HEK293 (cell line): Measurements from ENCODE around the gene TRMT1L.

ENCODE experiments used
- CTCF ChIA-PET: fragments of 350-600 bp; formaldehyde crosslinking; extraction: SDS; loops from one replicate; lab custom pipeline; 2021; ENCODE audit warnings: antibody characterized with exemption; lab: Yijun Ruan, JAX
- POLR2A ChIA-PET: fragments of 300-600 bp; formaldehyde crosslinking; extraction: SDS; loops from one replicate; lab custom pipeline; 2020; ENCODE audit warnings: antibody characterized with exemption, inconsistent platforms; lab: Yijun Ruan, JAX
- H3K27ac ChIP-seq: fragments of 200-500 bp; sonication (Bioruptor generic); 2 replicates; pipeline ENCODE4 v1.5.1; 2014; ENCODE audit warnings: low read depth, low read length, control low read depth, inconsistent platforms; ENCODE audit errors: extremely low read depth
- H3K36me3 ChIP-seq, 2 experiments: fragments of 200-500 bp in 1 of 2; sonication (Bioruptor generic) in 1 of 2; 1 replicate in 1 of 2; 2 replicates in 1 of 2; pipeline ENCODE4 v1.5.1; 2014 to 2017; ENCODE audit warnings: inconsistent platforms in 2 of 2, low read length in 2 of 2; ENCODE audit not compliant: control insufficient read depth in 2 of 2, insufficient read depth in 1 of 2
- H3K4me1 ChIP-seq: fragments of 200-500 bp; sonication (Bioruptor generic); 2 replicates; pipeline ENCODE4 v1.5.1; 2014; ENCODE audit warnings: mild to moderate bottlenecking, low read length, inconsistent platforms; ENCODE audit not compliant: control insufficient read depth, insufficient read depth
- H3K4me3 ChIP-seq: 2 replicates; pipeline ENCODE4 v1.5.1; 2011; ENCODE audit warnings: low read depth, mild to moderate bottlenecking, control low read depth, low read length, moderate library complexity
- H3K9me3 ChIP-seq: fragments of 200-500 bp; sonication (Bioruptor generic); 2 replicates; pipeline ENCODE4 v1.5.1; 2014; ENCODE audit warnings: low read depth, low read length, inconsistent platforms; ENCODE audit not compliant: control insufficient read depth, insufficient read depth
- ATF2 ChIP-seq: fragments of 450-650 bp; formaldehyde crosslinking; IDR thresholded peaks from 2 replicates; pipeline ENCODE4 v1.5.1; 2016; ENCODE audit warnings: missing biosample characterization, missing genetic modification characterization, low read depth
- KLF9 ChIP-seq: fragments of 450-650 bp; formaldehyde crosslinking; IDR thresholded peaks from 2 replicates; pipeline ENCODE4 v1.5.1; 2016; ENCODE audit warnings: missing biosample characterization, missing genetic modification characterization, low read depth
- MEIS1 ChIP-seq: sonication (generic); formaldehyde crosslinking; IDR thresholded peaks from 2 replicates; pipeline ENCODE4 v1.8.1; 2022; ENCODE audit warnings: missing genetic modification reagents, mild to moderate bottlenecking, borderline replicate concordance
- OVOL3 ChIP-seq: fragments of 450-650 bp; formaldehyde crosslinking; IDR thresholded peaks from 2 replicates; pipeline ENCODE4 v1.5.1; 2016; ENCODE audit warnings: missing biosample characterization, missing genetic modification characterization
- SP7 ChIP-seq: fragments of 450-650 bp; formaldehyde crosslinking; IDR thresholded peaks from 2 replicates; pipeline ENCODE4 v1.5.1; 2016; ENCODE audit warnings: missing biosample characterization, missing genetic modification characterization
- ZBTB17 ChIP-seq: fragments of 450-650 bp; formaldehyde crosslinking; IDR thresholded peaks from 2 replicates; pipeline ENCODE4 v1.5.1; 2016; ENCODE audit warnings: missing biosample characterization, missing genetic modification characterization
- ZBTB21 ChIP-seq: fragments of 450-650 bp; formaldehyde crosslinking; IDR thresholded peaks from 2 replicates; pipeline ENCODE4 v1.5.1; 2017; ENCODE audit warnings: missing biosample characterization, missing genetic modification characterization
- ZBTB49 ChIP-seq: fragments of 450-650 bp; formaldehyde crosslinking; IDR thresholded peaks from 2 replicates; pipeline ENCODE4 v1.5.1; 2016; ENCODE audit warnings: missing biosample characterization, missing genetic modification characterization, low read depth
- ZBTB7A ChIP-seq: fragments of 450-650 bp; formaldehyde crosslinking; IDR thresholded peaks from 2 replicates; pipeline ENCODE4 v1.5.1; 2016; ENCODE audit warnings: low read depth, missing biosample characterization, missing genetic modification characterization
- ZFP37 ChIP-seq: fragments of 450-650 bp; formaldehyde crosslinking; IDR thresholded peaks from 2 replicates; pipeline ENCODE4 v1.5.1; 2016; ENCODE audit warnings: missing biosample characterization, missing genetic modification characterization
- ZFP69B ChIP-seq: fragments of 450-650 bp; formaldehyde crosslinking; IDR thresholded peaks from 2 replicates; pipeline ENCODE4 v1.5.1; 2016; ENCODE audit warnings: missing biosample characterization, missing genetic modification characterization
- ZNF140 ChIP-seq: fragments of 450-650 bp; formaldehyde crosslinking; IDR thresholded peaks from 2 replicates; pipeline ENCODE4 v1.5.1; 2016; ENCODE audit warnings: missing biosample characterization, missing genetic modification characterization
- ZNF146 ChIP-seq: fragments of 450-650 bp; formaldehyde crosslinking; IDR thresholded peaks from 2 replicates; pipeline ENCODE4 v1.5.1; 2016; ENCODE audit warnings: missing biosample characterization, missing genetic modification characterization
- ZNF2 ChIP-seq: fragments of 450-650 bp; formaldehyde crosslinking; IDR thresholded peaks from 2 replicates; pipeline ENCODE4 v1.5.1; 2016; ENCODE audit warnings: missing biosample characterization, missing genetic modification characterization
- ZNF404 ChIP-seq: fragments of 450-650 bp; formaldehyde crosslinking; IDR thresholded peaks from 2 replicates; pipeline ENCODE4 v1.5.1; 2017; ENCODE audit warnings: missing biosample characterization, missing genetic modification characterization
- ZNF501 ChIP-seq: fragments of 450-650 bp; formaldehyde crosslinking; IDR thresholded peaks from 2 replicates; pipeline ENCODE4 v1.5.1; 2016; ENCODE audit warnings: missing biosample characterization, missing genetic modification characterization
- ZNF544 ChIP-seq: fragments of 450-650 bp; formaldehyde crosslinking; IDR thresholded peaks from 2 replicates; pipeline ENCODE4 v1.5.0; 2017; ENCODE audit warnings: missing biosample characterization, missing genetic modification characterization
- ZNF548 ChIP-seq: fragments of 450-650 bp; formaldehyde crosslinking; IDR thresholded peaks from 2 replicates; pipeline ENCODE4 v1.5.1; 2016; ENCODE audit warnings: missing biosample characterization, missing genetic modification characterization
- ZNF571 ChIP-seq: fragments of 450-650 bp; formaldehyde crosslinking; IDR thresholded peaks from 2 replicates; pipeline ENCODE4 v1.5.0; 2017; ENCODE audit warnings: missing biosample characterization, missing genetic modification characterization
- ZNF596 ChIP-seq: fragments of 450-650 bp; IDR thresholded peaks from 2 replicates; pipeline ENCODE4 v1.5.0; 2018; ENCODE audit warnings: missing biosample characterization, mild to moderate bottlenecking, missing genetic modification characterization, moderate library complexity
- ZNF629 ChIP-seq: fragments of 450-650 bp; formaldehyde crosslinking; IDR thresholded peaks from 2 replicates; pipeline ENCODE4 v1.5.1; 2017; ENCODE audit warnings: missing biosample characterization, missing genetic modification characterization
- ZNF660 ChIP-seq: fragments of 450-650 bp; IDR thresholded peaks from 2 replicates; pipeline ENCODE4 v1.5.1; 2018; ENCODE audit warnings: missing biosample characterization, mild to moderate bottlenecking, missing genetic modification characterization
- ZNF670 ChIP-seq: fragments of 450-650 bp; formaldehyde crosslinking; IDR thresholded peaks from 2 replicates; pipeline ENCODE4 v1.5.1; 2016; ENCODE audit warnings: missing biosample characterization, missing genetic modification characterization, low read depth
- ZNF792 ChIP-seq: fragments of 450-650 bp; formaldehyde crosslinking; IDR thresholded peaks from 2 replicates; pipeline ENCODE4 v1.5.1; 2016; ENCODE audit warnings: missing biosample characterization, missing genetic modification characterization
- TF ChIP-seq, protein P1 (sequence below): fragments of 450-650 bp; formaldehyde crosslinking; IDR thresholded peaks from 2 replicates; pipeline ENCODE4 v1.5.1; 2016; ENCODE audit warnings: missing biosample characterization, missing genetic modification characterization

TRMT1L gene

DNA sequence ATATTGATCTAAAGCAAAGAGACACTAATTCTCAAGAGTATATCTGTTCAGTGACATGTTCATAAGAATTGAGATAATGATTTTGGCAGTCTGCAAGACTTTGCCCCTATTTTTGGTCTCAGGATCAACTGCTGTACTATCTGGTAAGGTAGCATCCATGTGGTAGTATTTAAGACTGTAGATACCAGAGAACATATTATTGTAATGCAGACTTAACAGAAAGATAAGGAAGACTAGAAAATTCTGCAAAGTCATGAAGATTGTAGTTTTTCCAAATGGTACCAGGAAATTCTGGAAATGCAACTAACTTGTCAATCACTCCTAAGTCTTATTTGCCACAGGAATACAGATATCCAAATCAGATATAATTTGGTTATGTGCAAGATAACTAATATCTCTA is 76.3 kb downstream of the TRMT1L start (continued):
- TF ChIP-seq ZBTB7A (tag by site-specific recombination) (no peak), SP7 (no peak), ZNF596 (no peak), MEIS1 (CRISPR knock-in tag) (no peak), ZBTB21 (tag by site-specific recombination) (no peak), ZNF140 (tag by site-specific recombination) (no peak)
- TF ChIP-seq, protein P1, sequence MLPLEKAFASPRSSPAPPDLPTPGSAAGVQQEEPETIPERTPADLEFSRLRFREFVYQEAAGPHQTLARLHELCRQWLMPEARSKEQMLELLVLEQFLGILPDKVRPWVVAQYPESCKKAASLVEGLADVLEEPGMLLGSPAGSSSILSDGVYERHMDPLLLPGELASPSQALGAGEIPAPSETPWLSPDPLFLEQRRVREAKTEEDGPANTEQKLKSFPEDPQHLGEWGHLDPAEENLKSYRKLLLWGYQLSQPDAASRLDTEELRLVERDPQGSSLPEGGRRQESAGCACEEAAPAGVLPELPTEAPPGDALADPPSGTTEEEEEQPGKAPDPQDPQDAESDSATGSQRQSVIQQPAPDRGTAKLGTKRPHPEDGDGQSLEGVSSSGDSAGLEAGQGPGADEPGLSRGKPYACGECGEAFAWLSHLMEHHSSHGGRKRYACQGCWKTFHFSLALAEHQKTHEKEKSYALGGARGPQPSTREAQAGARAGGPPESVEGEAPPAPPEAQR = no peak
- TF ChIP-seq, all 188 proteins: peak for 0

DNA sequence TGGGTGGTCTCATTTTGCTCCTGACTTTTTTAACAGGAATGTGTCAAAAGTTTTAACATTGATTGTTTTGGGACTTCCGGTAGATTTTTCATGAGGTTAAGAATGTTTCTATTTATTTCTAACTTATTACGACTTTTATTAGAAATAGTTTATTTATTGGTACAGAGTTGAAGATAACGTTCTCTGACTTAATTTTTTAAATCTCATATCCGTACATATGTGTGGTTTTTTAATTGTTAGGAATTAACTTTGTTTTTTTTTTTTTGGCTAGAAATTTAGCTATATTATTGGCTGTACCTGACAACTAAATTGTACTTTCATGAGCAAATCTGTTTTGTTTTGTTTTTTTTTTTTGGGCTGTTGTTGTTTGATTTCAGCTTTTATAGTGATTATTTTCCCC is 79.4 kb downstream of the TRMT1L start:
- H3K27ac ChIP-seq = no peak overlapping the region
- TF ChIP-seq ZNF571 (tag by site-specific recombination) (no peak), ZNF660 (tag by site-specific recombination) (no peak), ZNF544 (no peak), ZFP37 (no peak), ZNF404 (tag by site-specific recombination) (no peak), ZNF548 (tag by site-specific recombination) (no peak), KLF9 (tag by site-specific recombination) (no peak), ZNF2 (no peak), ZBTB49 (tag by site-specific recombination) (no peak), ZNF792 (tag by site-specific recombination) (no peak), ZNF146 (tag by site-specific recombination) (no peak), ZFP69B (tag by site-specific recombination) (no peak), ZBTB7A (tag by site-specific recombination) (no peak), ATF2 (tag by site-specific recombination) (no peak), OVOL3 (tag by site-specific recombination) (no peak), ZNF501 (tag by site-specific recombination) (no peak), ZNF670 (tag by site-specific recombination) (no peak), ZNF629 (tag by site-specific recombination) (no peak), ZBTB17 (no peak)
- TF ChIP-seq, protein P1 = no peak
- H3K4me1 ChIP-seq = no peaks in the 10 kb centered on the region
- no peaks in the 10 kb centered on the region for H3K36me3 ChIP-seq
- H3K9me3 ChIP-seq = no peaks in the 10 kb centered on the region
- POLR2A ChIA-PET = no interaction called here
- CTCF ChIA-PET = interaction anchor here (0.7 kb wide), 1 partner anchor 86 kb away, joined by 3 read pairs; no protein-coding TSS in a partner anchor
- H3K4me3 ChIP-seq = no peak overlapping the region
